ENCODE results near the gene CYTIP. TPM values are rescaled to one million over a fixed set of nuclear protein-coding genes. Genes with fewer than 3 reads are reported as not detected.
"Not testable (repeated sequence)": the region's sequence is repeated elsewhere in the genome, so short reads cannot be mapped to it uniquely, and the experiment has no call there.

The CYTIP gene
- polyA plus RNA-seq, 1 experiment = not detected

GRCh38 chr2:157404363-157404762 lies 39.5 kb downstream of the CYTIP start:
- TF ChIP-seq CTCF (IDR thresholded peaks at IDR 0.05; ENCODE audit: low read depth, low read length) = no peak
- no peak overlapping the region for H3K27ac ChIP-seq (ENCODE audit: low read depth, low read length)
- no peaks in the 10 kb centered on the region for H3K9me3 ChIP-seq (ENCODE audit: control insufficient read depth, insufficient read depth, low read length)
- no peaks in the 10 kb centered on the region for H3K27me3 ChIP-seq (ENCODE audit: control insufficient read depth, insufficient read depth, low read length)
- ChIA-PET CTCF (interaction anchor here (1.7 kb wide), 1 partner anchor 69 kb away, joined by 6 read pairs; no protein-coding TSS in a partner anchor), POLR2A (no interaction called here)
- no peak for DNase-seq (ENCODE audit: low read depth, low spot score)
- H3K4me3 ChIP-seq (ENCODE audit: low read depth, low read length) = no peak overlapping the region

- H3K27me3 ChIP-seq (ENCODE audit: control insufficient read depth, insufficient read depth, low read length); H3K27ac ChIP-seq (ENCODE audit: low read depth, low read length); H3K9me3 ChIP-seq (ENCODE audit: control insufficient read depth, insufficient read depth, low read length); POLR2A ChIA-PET; DNase-seq (ENCODE audit: low read depth, low spot score); H3K4me3 ChIP-seq (ENCODE audit: low read depth, low read length): not testable (repeated sequence)
- CTCF ChIA-PET = interaction anchor here (1.7 kb wide), 1 partner anchor 67 kb away, joined by 6 read pairs; no protein-coding TSS in a partner anchor
Measured at GRCh38 chr2:157402801-157403485, 40.9 kb downstream of the CYTIP start.

GRCh38 chr2:157395811-157396210 lies 48.1 kb downstream of the CYTIP start:
- Histone ChIP-seq H3K9me3 (ENCODE audit: control insufficient read depth, insufficient read depth, low read length) (no peaks in the 10 kb centered on the region), H3K27ac (ENCODE audit: low read depth, low read length) (no peak overlapping the region), H3K27me3 (ENCODE audit: control insufficient read depth, insufficient read depth, low read length) (no peaks in the 10 kb centered on the region), H3K4me3 (ENCODE audit: low read depth, low read length) (no peak overlapping the region)
- ChIA-PET CTCF (no interaction called here), POLR2A (no interaction called here)
- no peak for DNase-seq (ENCODE audit: low read depth, low spot score)
- TF ChIP-seq CTCF (IDR thresholded peaks at IDR 0.05; ENCODE audit: low read depth, low read length) = no peak

- H3K27me3 ChIP-seq (ENCODE audit: control insufficient read depth, insufficient read depth, low read length) = no peaks in the 10 kb centered on the region
- H3K4me3 ChIP-seq (ENCODE audit: low read depth, low read length) = no peak overlapping the region
- ChIA-PET CTCF (no interaction called here), POLR2A (no interaction called here)
- no peak for DNase-seq (ENCODE audit: low read depth, low spot score)
- H3K27ac ChIP-seq (ENCODE audit: low read depth, low read length) = no peak overlapping the region
- TF ChIP-seq CTCF (IDR thresholded peaks at IDR 0.05; ENCODE audit: low read depth, low read length) = no peak
- no peaks in the 10 kb centered on the region for H3K9me3 ChIP-seq (ENCODE audit: control insufficient read depth, insufficient read depth, low read length)
Measured at GRCh38 chr2:157394928-157395327, 49.0 kb downstream of the CYTIP start.

- CTCF ChIA-PET = no interaction called here
- Histone ChIP-seq H3K27ac (ENCODE audit: low read depth, low read length) (no peak overlapping the region), H3K9me3 (ENCODE audit: control insufficient read depth, insufficient read depth, low read length) (no peaks in the 10 kb centered on the region), H3K27me3 (ENCODE audit: control insufficient read depth, insufficient read depth, low read length) (no peaks in the 10 kb centered on the region), H3K4me3 (ENCODE audit: low read depth, low read length) (no peak overlapping the region)
- POLR2A ChIA-PET = no interaction called here
- DNase-seq (ENCODE audit: low read depth, low spot score) = no peak
- TF ChIP-seq CTCF (IDR thresholded peaks at IDR 0.05; ENCODE audit: low read depth, low read length) = no peak
Measured at GRCh38 chr2:157393348-157393747, 50.5 kb downstream of the CYTIP start.
